Caco-2 (cell line): Measurements from ENCODE around the gene NRXN3. TPM values are rescaled to one million over a fixed set of nuclear protein-coding genes. Genes with fewer than 3 reads are reported as not detected.

Experiments used
- BruUV-seq: library from RNA; stranded (reverse); fragments of 400-500 nt; replicated peaks from 2 replicates; lab custom pipeline; 2021; lab: Mats Ljungman, UMichigan
- CTCF ChIA-PET: fragments of 300-600 bp; sonication (Branson Sonifier 250); formaldehyde crosslinking; loops from one replicate; lab custom pipeline; 2022; ENCODE audit warnings: antibody characterized with exemption; lab: Charles Lee
- POLR2A ChIA-PET: fragments of 300-600 bp; sonication (Branson Sonifier 250); formaldehyde crosslinking; loops from one replicate; lab custom pipeline; 2022; ENCODE audit warnings: antibody characterized with exemption; lab: Charles Lee
- DNase-seq, 2 experiments: peaks; one replicate each; pipeline versions ENCODE4 v3.0.0 to v3.0.0-alpha.2; 2020 to 2022
- H3K27me3 ChIP-seq: replicated peaks from 2 replicates; pipeline ENCODE4 v1.6.0; 2011; ENCODE audit warnings: low read length; ENCODE audit not compliant: control insufficient read depth, insufficient read depth
- H3K36me3 ChIP-seq: 2 replicates; pipeline ENCODE4 v1.5.1; 2011; ENCODE audit warnings: low read length; ENCODE audit not compliant: control insufficient read depth, insufficient read depth
- H3K4me1 ChIP-seq: fragments of 250-450 bp; sonication (Bioruptor Pico); 2 replicates; pipeline ENCODE4 v1.5.1; 2020; ENCODE audit warnings: mild to moderate bottlenecking
- H3K4me3 ChIP-seq: 2 replicates; pipeline ENCODE4 v1.5.1; 2011; ENCODE audit warnings: low read depth, mild to moderate bottlenecking, control low read depth, low read length
- H3K9me3 ChIP-seq: fragments of 250-450 bp; sonication (Bioruptor Pico); 2 replicates; pipeline ENCODE4 v1.5.1; 2020; ENCODE audit warnings: mild to moderate bottlenecking, moderate library complexity
- H3K27ac Mint-ChIP-seq: one replicate; pipeline ENCODE4 v1.8.0; 2022; ENCODE audit warnings: mixed read lengths; ENCODE audit not compliant: unreplicated experiment
- H3K27me3 Mint-ChIP-seq: one replicate; pipeline ENCODE4 v1.8.0; 2022; ENCODE audit warnings: mixed read lengths; ENCODE audit not compliant: insufficient read depth, unreplicated experiment
- H3K36me3 Mint-ChIP-seq: one replicate; pipeline ENCODE4 v1.8.0; 2022; ENCODE audit warnings: mild to moderate bottlenecking, mixed read lengths; ENCODE audit not compliant: insufficient read depth, unreplicated experiment
- H3K4me1 Mint-ChIP-seq: one replicate; pipeline ENCODE4 v1.8.0; 2022; ENCODE audit warnings: low read depth, mixed read lengths; ENCODE audit not compliant: unreplicated experiment
- H3K4me3 Mint-ChIP-seq: one replicate; pipeline ENCODE4 v1.8.0; 2022; ENCODE audit warnings: mild to moderate bottlenecking, moderate library complexity, mixed read lengths; ENCODE audit not compliant: unreplicated experiment
- H3K9me3 Mint-ChIP-seq: one replicate; pipeline ENCODE4 v1.8.0; 2022; ENCODE audit warnings: mixed read lengths; ENCODE audit not compliant: unreplicated experiment
- intact Hi-C: fragments of 100-400 bp; cut with micrococcal nuclease; formaldehyde crosslinking; loops from one replicate; pipeline ENCODE4 v1.10.0; 2022; ENCODE audit not compliant: unreplicated experiment
- total RNA-seq: library from RNA; stranded (reverse); gene quantifications from 2 replicates; pipeline ENCODE4 v1.2.3, GENCODE V29; 2022
- TF ChIP-seq, protein P1 (sequence below), 2 experiments: fragments of 200-600 bp in 1 of 2; IDR thresholded peaks; 1 replicate in 1 of 2; 2 replicates in 1 of 2; pipeline versions ENCODE4 v1.5.1 to v1.8.0; 2011 to 2022; ENCODE audit warnings: antibody characterized with exemption in 1 of 2, control low read depth in 1 of 2, inconsistent platforms in 1 of 2, low read depth in 1 of 2, low read length in 1 of 2, mild to moderate bottlenecking in 1 of 2, moderate library complexity in 1 of 2; ENCODE audit not compliant: insufficient read depth in 1 of 2, severe bottlenecking in 1 of 2, unreplicated experiment in 1 of 2

The NRXN3 gene
- total RNA-seq, 1 experiment from 2014 or later = 12.4 TPM

DNA sequence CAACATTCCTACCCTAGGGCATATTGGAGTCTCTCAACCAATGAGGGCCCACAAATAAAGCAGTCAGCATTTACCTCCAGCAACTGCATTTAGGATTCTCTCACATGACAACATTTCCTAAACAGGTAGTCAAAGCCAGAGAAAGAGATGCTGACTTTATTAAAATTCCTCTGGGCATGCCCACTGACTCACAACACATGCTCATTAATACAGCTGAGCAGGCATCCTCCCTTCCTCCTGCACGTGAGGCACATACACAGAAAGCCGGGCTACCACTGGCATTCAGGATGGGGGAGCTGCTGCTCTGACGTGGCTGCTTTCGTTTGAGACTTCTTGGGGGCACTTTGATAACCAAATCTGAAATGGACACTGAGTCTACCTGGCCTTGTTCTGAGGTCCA lies 174.1 kb downstream of the NRXN3 start:
- BruUV-seq = no TSS peak
- intact Hi-C loops = no loop called here
- H3K27me3 Mint-ChIP-seq = peaks cover 20% of the 10 kb centered on the region
- ChIA-PET POLR2A (no interaction called here), CTCF (no interaction called here)
- no peak overlapping the region for H3K27ac Mint-ChIP-seq
- H3K9me3 Mint-ChIP-seq = no peaks in the 10 kb centered on the region
- H3K36me3 Mint-ChIP-seq = no peaks in the 10 kb centered on the region
- Histone ChIP-seq H3K4me3 (no peak overlapping the region), H3K27me3 (no peaks in the 10 kb centered on the region; the same call in 1 of the 2 replicates), H3K4me1 (no peaks in the 10 kb centered on the region), H3K9me3 (no peaks in the 10 kb centered on the region), H3K36me3 (no peaks in the 10 kb centered on the region)
- no peak for DNase-seq
- TF ChIP-seq, protein P1, sequence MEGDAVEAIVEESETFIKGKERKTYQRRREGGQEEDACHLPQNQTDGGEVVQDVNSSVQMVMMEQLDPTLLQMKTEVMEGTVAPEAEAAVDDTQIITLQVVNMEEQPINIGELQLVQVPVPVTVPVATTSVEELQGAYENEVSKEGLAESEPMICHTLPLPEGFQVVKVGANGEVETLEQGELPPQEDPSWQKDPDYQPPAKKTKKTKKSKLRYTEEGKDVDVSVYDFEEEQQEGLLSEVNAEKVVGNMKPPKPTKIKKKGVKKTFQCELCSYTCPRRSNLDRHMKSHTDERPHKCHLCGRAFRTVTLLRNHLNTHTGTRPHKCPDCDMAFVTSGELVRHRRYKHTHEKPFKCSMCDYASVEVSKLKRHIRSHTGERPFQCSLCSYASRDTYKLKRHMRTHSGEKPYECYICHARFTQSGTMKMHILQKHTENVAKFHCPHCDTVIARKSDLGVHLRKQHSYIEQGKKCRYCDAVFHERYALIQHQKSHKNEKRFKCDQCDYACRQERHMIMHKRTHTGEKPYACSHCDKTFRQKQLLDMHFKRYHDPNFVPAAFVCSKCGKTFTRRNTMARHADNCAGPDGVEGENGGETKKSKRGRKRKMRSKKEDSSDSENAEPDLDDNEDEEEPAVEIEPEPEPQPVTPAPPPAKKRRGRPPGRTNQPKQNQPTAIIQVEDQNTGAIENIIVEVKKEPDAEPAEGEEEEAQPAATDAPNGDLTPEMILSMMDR (IDR thresholded peaks at IDR 0.05; ENCODE audit: insufficient read depth in 1 of 2, low read depth in 1 of 2, low read length in 1 of 2, severe bottlenecking in 1 of 2, unreplicated experiment in 1 of 2) = no peak
- no peak overlapping the region for H3K4me3 Mint-ChIP-seq
- no peaks in the 10 kb centered on the region for H3K4me1 Mint-ChIP-seq

DNA sequence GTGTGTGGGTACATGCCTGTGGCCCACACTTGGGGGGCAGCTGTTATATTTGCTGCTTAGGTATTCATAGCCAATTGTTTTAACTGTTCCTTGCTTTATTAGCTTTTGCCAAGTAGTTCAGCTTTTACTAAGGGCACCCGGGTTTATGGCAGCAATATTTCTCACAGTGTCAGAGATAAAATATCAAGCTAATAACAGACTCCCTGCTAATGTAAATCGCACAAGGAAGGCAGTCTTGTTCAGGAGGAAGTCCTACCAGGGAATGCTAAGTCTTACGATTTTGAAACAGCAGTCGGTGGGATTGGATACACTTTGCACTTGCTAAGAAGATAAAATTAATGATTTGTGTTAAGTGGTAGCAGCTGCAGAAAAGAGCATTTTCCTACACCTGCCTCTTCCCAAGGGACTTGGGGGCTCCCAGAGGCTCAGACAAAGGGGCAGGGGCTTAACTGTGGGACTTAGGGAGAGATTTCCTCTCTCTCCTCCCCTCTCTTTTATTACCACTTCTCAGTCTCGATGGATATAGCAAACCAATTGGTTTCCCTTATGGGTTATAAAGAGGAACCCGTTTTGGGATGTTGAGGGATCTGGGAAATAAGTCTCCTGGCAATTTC lies 175.1 kb downstream of the NRXN3 start:
- no peaks in the 10 kb centered on the region; the same call in 1 of the 2 replicates for H3K27me3 ChIP-seq
- H3K9me3 ChIP-seq = no peaks in the 10 kb centered on the region
- Mint-ChIP-seq H3K9me3 (no peaks in the 10 kb centered on the region), H3K27me3 (peaks cover 20% of the 10 kb centered on the region), H3K36me3 (no peaks in the 10 kb centered on the region), H3K27ac (no peak overlapping the region), H3K4me1 (no peaks in the 10 kb centered on the region), H3K4me3 (no peak overlapping the region)
- H3K36me3 ChIP-seq = no peaks in the 10 kb centered on the region
- intact Hi-C loops = no loop called here
- no peak for DNase-seq
- ChIA-PET POLR2A (no interaction called here), CTCF (no interaction called here)
- H3K4me3 ChIP-seq = no peak overlapping the region
- no TSS peak for BruUV-seq
- no peaks in the 10 kb centered on the region for H3K4me1 ChIP-seq
- TF ChIP-seq, protein P1 (IDR thresholded peaks at IDR 0.05; ENCODE audit: insufficient read depth in 1 of 2, low read depth in 1 of 2, low read length in 1 of 2, severe bottlenecking in 1 of 2, unreplicated experiment in 1 of 2) = no peak

DNA sequence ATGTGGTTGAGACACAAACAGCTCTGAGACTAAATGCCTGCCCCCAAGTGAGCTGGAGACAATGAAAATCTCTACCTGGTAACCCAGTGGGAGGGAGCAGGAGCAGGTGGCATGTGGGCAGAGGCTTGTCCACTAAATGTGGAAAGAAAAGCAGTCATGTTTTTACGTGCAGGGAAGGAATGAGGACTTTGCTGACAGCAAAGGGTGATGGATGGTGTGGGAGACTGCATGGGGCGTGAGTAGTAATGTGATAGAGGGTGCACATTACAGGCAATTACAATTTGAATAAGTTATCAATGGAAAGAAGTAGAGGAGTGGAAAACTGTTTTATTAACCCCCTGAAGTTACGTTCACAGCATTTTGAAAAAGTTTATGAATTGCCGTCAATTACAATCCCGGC lies 176.6 kb downstream of the NRXN3 start:
- no peak overlapping the region for H3K27ac Mint-ChIP-seq
- no peaks in the 10 kb centered on the region for H3K9me3 ChIP-seq
- H3K36me3 ChIP-seq = no peaks in the 10 kb centered on the region
- no TSS peak for BruUV-seq
- peaks cover 15% of the 10 kb centered on the region for H3K27me3 Mint-ChIP-seq
- POLR2A ChIA-PET = no interaction called here
- H3K4me3 ChIP-seq = no peak overlapping the region
- H3K36me3 Mint-ChIP-seq = no peaks in the 10 kb centered on the region
- CTCF ChIA-PET = no interaction called here
- no peaks in the 10 kb centered on the region for H3K4me1 ChIP-seq
- no peak for DNase-seq
- H3K27me3 ChIP-seq = no peaks in the 10 kb centered on the region
- H3K4me1 Mint-ChIP-seq = no peaks in the 10 kb centered on the region
- H3K4me3 Mint-ChIP-seq = no peak overlapping the region
- TF ChIP-seq, protein P1 (IDR thresholded peaks at IDR 0.05; ENCODE audit: insufficient read depth in 1 of 2, low read depth in 1 of 2, low read length in 1 of 2, severe bottlenecking in 1 of 2, unreplicated experiment in 1 of 2) = no peak
- H3K9me3 Mint-ChIP-seq = no peaks in the 10 kb centered on the region
- intact Hi-C loops = no loop called here
